DOHH2 (cell line): ENCODE measurements around the gene OTUD6A.

Source experiments
- EZH2phosphoT487 ChIP-seq: fragments of 200-600 bp; sonication (generic); IDR thresholded peaks from 2 replicates; pipeline ENCODE4 v1.6.1; 2017; ENCODE audit warnings: borderline replicate concordance, mild to moderate bottlenecking, antibody characterized with exemption, low read length, moderate library complexity, mixed read lengths
- TF ChIP-seq, protein P1 (sequence below): fragments of 200-600 bp; sonication (generic); IDR thresholded peaks from one replicate; pipeline ENCODE4 v1.5.1; 2014; ENCODE audit warnings: antibody characterized with exemption, mild to moderate bottlenecking, low read depth, low read length; ENCODE audit not compliant: poor library complexity, severe bottlenecking

- TF ChIP-seq, protein P1, sequence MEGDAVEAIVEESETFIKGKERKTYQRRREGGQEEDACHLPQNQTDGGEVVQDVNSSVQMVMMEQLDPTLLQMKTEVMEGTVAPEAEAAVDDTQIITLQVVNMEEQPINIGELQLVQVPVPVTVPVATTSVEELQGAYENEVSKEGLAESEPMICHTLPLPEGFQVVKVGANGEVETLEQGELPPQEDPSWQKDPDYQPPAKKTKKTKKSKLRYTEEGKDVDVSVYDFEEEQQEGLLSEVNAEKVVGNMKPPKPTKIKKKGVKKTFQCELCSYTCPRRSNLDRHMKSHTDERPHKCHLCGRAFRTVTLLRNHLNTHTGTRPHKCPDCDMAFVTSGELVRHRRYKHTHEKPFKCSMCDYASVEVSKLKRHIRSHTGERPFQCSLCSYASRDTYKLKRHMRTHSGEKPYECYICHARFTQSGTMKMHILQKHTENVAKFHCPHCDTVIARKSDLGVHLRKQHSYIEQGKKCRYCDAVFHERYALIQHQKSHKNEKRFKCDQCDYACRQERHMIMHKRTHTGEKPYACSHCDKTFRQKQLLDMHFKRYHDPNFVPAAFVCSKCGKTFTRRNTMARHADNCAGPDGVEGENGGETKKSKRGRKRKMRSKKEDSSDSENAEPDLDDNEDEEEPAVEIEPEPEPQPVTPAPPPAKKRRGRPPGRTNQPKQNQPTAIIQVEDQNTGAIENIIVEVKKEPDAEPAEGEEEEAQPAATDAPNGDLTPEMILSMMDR = no peak
- no peak for TF ChIP-seq EZH2phosphoT487
These were observed 36.0 kb upstream of the OTUD6A start for GRCh38 chrX:70026112-70026850.
